H1 (cell line): ENCODE measurements around the gene DCHS1. TPM values are rescaled to one million over a fixed set of nuclear protein-coding genes. Genes with fewer than 3 reads are reported as not detected.

Experiments used
- NRF1 ChIP-seq: IDR thresholded peaks from 2 replicates; pipeline ENCODE4 v1.6.1; 2011; ENCODE audit warnings: mild to moderate bottlenecking, low read depth, low read length, improper control_type of control experiment
- RXRA ChIP-seq: IDR thresholded peaks from 2 replicates; pipeline ENCODE4 v1.6.1; 2011; ENCODE audit warnings: low read depth, mild to moderate bottlenecking, low read length, moderate library complexity; ENCODE audit not compliant: insufficient read depth
- polyA plus RNA-seq, 7 experiments: library from polyadenylated mRNA; depleted of rRNA in 3 of 7; stranded (reverse) in 5 of 7; unstranded in 2 of 7; fragments of >200 nt in 5 of 7; fragments of 200-250 nt in 2 of 7; gene quantifications; 1 replicate in 5 of 7; 2 replicates in 1 of 7; 4 replicates in 1 of 7; pipeline versions ENCODE4 v1.2.1 to v1.2.3, GENCODE V29; 2011 to 2013; ENCODE audit warnings: missing spikeins in 2 of 7, mixed read lengths in 2 of 7
- total RNA-seq: library from RNA; stranded (reverse); fragmentation: NEBNext Ultra II Directional; extraction: Animal tissue kit (Norgen Biotek cat#: 25700); gene quantifications from 2 replicates; pipeline ENCODE4 v1.2.1, GENCODE V29; 2021

The DCHS1 gene
- total and polyA plus RNA-seq, 2 of the 8 experiments (the other 6 are each of a cell fraction or from before 2014, with no cell fraction given), result 8.2 to 10.5 TPM

- TF ChIP-seq RXRA (no peak), NRF1 (no peak)
Measured at GRCh38 chr11:6642957-6643356, 12.7 kb downstream of the DCHS1 start (continued).
